Measurements from ENCODE around the gene TEDC2. TPM values are rescaled to one million over a fixed set of nuclear protein-coding genes. Genes with fewer than 3 reads are reported as not detected.
A peak's percentile ranks its signal among the peaks of the same experiment; 100 is the strongest.

Gene TEDC2
- total RNA-seq, 4 donors from 2014 or later = 1.5 TPM; not detected in 3

DNA sequence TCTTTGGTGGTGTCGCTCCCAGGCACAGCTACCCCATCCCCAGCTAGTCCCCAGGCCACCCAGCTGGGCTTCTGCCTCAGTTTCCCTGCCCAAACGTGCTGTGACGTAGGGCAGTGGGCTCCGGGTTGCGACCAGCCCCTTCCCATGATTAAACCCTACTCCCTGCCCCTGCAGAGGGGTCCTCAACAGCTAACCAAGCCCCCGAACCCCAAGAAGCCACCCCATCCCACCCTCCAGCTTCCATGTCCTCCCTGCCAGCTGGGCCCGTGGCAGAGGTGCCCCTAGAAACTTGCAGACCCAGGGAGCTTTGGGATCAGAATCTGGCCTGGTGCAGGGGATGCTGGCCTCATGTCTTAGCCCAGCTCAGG lies 10.3 kb downstream of the TEDC2 start:
- Histone ChIP-seq H3K9me3 (no peaks in the 10 kb centered on the region), H3K4me1 (peaks cover 45 to 79% (median 64%) of the 10 kb centered on the region in 4 donors), H3K27ac (replicated peaks in 1 of 4) (no peak overlapping the region), H3K36me3 (no peaks in the 10 kb centered on the region), H3K27me3 (peaks cover 17 to 68% (median 37%) of the 10 kb centered on the region in 4 donors), H3K4me3 (no peak overlapping the region)
- 70% methylated on average over 4 of the region's 7 CpGs for WGBS
- no peak for DNase-seq (ENCODE audit: extremely low spot score)
- TF ChIP-seq EP300 (IDR thresholded peaks at IDR 0.05) (no peak), POLR2AphosphoS5 (IDR thresholded peaks at IDR 0.05) (no peak), POLR2A (IDR thresholded peaks at IDR 0.05; ENCODE audit: low read depth) (no peak)
- TF ChIP-seq, protein P1, sequence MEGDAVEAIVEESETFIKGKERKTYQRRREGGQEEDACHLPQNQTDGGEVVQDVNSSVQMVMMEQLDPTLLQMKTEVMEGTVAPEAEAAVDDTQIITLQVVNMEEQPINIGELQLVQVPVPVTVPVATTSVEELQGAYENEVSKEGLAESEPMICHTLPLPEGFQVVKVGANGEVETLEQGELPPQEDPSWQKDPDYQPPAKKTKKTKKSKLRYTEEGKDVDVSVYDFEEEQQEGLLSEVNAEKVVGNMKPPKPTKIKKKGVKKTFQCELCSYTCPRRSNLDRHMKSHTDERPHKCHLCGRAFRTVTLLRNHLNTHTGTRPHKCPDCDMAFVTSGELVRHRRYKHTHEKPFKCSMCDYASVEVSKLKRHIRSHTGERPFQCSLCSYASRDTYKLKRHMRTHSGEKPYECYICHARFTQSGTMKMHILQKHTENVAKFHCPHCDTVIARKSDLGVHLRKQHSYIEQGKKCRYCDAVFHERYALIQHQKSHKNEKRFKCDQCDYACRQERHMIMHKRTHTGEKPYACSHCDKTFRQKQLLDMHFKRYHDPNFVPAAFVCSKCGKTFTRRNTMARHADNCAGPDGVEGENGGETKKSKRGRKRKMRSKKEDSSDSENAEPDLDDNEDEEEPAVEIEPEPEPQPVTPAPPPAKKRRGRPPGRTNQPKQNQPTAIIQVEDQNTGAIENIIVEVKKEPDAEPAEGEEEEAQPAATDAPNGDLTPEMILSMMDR (IDR thresholded peaks at IDR 0.05) = no peak
- intact Hi-C loops (cut with DNase I) = no loop called here

DNA sequence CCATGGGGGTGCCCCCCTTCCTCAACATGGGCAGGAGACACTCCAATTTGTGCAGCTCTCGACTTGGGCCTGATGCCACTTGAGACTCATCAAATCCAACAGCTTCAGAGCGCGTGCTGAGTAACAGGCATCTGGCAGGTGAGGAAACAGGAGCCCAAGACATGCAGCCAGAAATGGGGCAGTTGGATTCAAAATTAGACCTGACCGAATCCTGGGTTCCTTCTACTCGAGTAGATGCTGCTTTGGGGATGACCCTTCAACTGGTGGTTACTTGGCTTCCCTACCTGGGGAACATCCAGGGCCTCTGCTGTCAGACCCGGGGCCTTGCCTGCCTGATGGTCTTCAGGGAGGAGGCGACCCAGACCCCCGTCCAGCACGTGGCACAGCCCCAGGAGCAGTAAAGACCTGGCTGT lies 10.7 kb downstream of the TEDC2 start:
- peaks cover 48 to 83% (median 68%) of the 10 kb centered on the region in 4 donors for H3K4me1 ChIP-seq
- intact Hi-C loops (cut with DNase I) = no loop called here
- no peaks in the 10 kb centered on the region for H3K36me3 ChIP-seq
- no peaks in the 10 kb centered on the region for H3K9me3 ChIP-seq
- WGBS = 49% methylated on average over 2 of the region's 9 CpGs
- peak overlapping the region in 3 of 4 donors; percentile 39 to 53 (median 43) for H3K4me3 ChIP-seq
- no peak for TF ChIP-seq EP300 (IDR thresholded peaks at IDR 0.05)
- no peak for TF ChIP-seq POLR2AphosphoS5 (IDR thresholded peaks at IDR 0.05)
- TF ChIP-seq, protein P1 (IDR thresholded peaks at IDR 0.05) = no peak
- no peak for TF ChIP-seq POLR2A (IDR thresholded peaks at IDR 0.05; ENCODE audit: low read depth)
- H3K27me3 ChIP-seq = peaks cover 17 to 68% (median 37%) of the 10 kb centered on the region in 4 donors
- no peak for DNase-seq (ENCODE audit: extremely low spot score)
- no peak overlapping the region for H3K27ac ChIP-seq (replicated peaks in 1 of 4)

DNA sequence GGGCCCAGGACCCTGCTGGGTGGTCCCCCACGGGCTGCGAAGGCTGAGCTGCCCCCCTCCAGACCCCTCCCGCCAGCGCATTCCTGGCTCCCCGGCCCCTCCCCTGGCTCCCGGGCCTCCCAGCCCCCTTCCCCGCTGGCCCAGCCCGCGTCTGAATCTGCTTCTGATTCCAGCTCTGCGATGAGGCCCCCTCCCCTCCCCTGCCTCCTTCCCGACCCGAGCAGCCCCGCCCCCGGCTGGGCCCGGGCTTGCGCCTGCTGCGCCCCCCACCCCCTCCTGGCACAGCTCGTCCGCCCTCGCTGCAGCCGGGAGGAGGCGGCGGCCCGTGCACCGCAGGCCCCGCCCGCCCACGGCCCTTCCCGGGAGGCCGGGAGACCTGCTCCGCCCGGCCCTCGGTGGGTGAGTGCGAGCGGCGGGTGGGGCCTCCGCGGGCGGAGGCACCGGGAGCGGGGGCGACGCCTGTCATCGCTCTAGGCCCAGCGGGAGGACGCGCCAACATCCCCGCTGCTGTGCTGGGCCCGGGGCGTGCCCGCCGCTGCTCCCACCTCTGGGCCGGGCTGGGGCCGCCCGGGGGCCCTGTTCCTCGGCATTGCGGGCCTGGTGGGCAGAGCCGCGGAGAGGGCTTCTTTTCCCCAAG lies 11.2 kb downstream of the TEDC2 start, which contains the start of gene NTN3:
TSS of gene NTN3 (plus strand) at position 282 of the 637 bp plus-strand sequence. CDS start 405 bp downstream, outside the sequence.
- peak within 1 kb of the TSS; percentile 39 to 53 (median 41) for H3K4me3 ChIP-seq

DNA sequence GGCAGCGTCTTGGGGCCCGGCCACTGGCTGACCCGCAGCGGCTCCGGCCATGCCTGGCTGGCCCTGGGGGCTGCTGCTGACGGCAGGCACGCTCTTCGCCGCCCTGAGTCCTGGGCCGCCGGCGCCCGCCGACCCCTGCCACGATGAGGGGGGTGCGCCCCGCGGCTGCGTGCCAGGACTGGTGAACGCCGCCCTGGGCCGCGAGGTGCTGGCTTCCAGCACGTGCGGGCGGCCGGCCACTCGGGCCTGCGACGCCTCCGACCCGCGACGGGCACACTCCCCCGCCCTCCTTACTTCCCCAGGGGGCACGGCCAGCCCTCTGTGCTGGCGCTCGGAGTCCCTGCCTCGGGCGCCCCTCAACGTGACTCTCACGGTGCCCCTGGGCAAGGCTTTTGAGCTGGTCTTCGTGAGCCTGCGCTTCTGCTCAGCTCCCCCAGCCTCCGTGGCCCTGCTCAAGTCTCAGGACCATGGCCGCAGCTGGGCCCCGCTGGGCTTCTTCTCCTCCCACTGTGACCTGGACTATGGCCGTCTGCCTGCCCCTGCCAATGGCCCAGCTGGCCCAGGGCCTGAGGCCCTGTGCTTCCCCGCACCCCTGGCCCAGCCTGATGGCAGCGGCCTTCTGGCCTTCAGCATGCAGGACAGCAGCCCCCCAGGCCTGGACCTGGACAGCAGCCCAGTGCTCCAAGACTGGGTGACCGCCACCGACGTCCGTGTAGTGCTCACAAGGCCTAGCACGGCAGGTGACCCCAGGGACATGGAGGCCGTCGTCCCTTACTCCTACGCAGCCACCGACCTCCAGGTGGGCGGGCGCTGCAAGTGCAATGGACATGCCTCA lies 12.0 kb downstream of the TEDC2 start:
- H3K27ac ChIP-seq (replicated peaks in 1 of 4) = no peak overlapping the region
- no peak for DNase-seq (ENCODE audit: extremely low spot score)
- no peak for TF ChIP-seq POLR2AphosphoS5 (IDR thresholded peaks at IDR 0.05)
- no peak for TF ChIP-seq EP300 (IDR thresholded peaks at IDR 0.05)
- no peak for TF ChIP-seq POLR2A (IDR thresholded peaks at IDR 0.05; ENCODE audit: low read depth)
- TF ChIP-seq, protein P1 (IDR thresholded peaks at IDR 0.05) = no peak
- H3K4me1 ChIP-seq = peaks cover 56 to 93% (median 75%) of the 10 kb centered on the region in 4 donors
- no peaks in the 10 kb centered on the region for H3K36me3 ChIP-seq
- WGBS = 91% methylated on average over 16 of the region's 61 CpGs
- peak overlapping the region; percentile 39 to 53 (median 41) for H3K4me3 ChIP-seq
- intact Hi-C loops (cut with DNase I) = no loop called here
- no peaks in the 10 kb centered on the region for H3K9me3 ChIP-seq
- H3K27me3 ChIP-seq = peaks cover 17 to 68% (median 37%) of the 10 kb centered on the region in 4 donors

More for the DNA sequence above, 11.2 kb downstream of the TEDC2 start, which contains the start of gene NTN3:
- Histone ChIP-seq H3K9me3 (no peaks in the 10 kb centered on the region), H3K27ac (replicated peaks in 1 of 4) (no peak within 1 kb of the TSS), H3K27me3 (peaks cover 17 to 68% (median 37%) of the 10 kb centered on the region in 4 donors), H3K36me3 (no peaks in the 10 kb centered on the region), H3K4me1 (peaks cover 53 to 88% (median 73%) of the 10 kb centered on the region in 4 donors)
- no peak for TF ChIP-seq POLR2A (IDR thresholded peaks at IDR 0.05; ENCODE audit: low read depth)
- TF ChIP-seq, protein P1 (IDR thresholded peaks at IDR 0.05) = no peak
- TF ChIP-seq POLR2AphosphoS5 (IDR thresholded peaks at IDR 0.05) = no peak
- no peak for TF ChIP-seq EP300 (IDR thresholded peaks at IDR 0.05)
- intact Hi-C loops (cut with DNase I) = no loop called here
- DNase-seq (ENCODE audit: extremely low spot score) = no peak
- no CpG with 5 or more reads among the region's 59 CpGs for WGBS

Measured in esophagus muscularis mucosa (tissue), 4 donors.